OCI-M2 (cell line): ENCODE measurements around the gene TARS1.
"Not testable (repeated sequence)": the region's sequence is repeated elsewhere in the genome, so short reads cannot be mapped to it uniquely, and the experiment has no call there.

Source experiments
- DNase-seq: peaks from one replicate; lab custom pipeline; 2025; ENCODE audit not compliant: unreplicated experiment; lab: John Stamatoyannopoulos, UW

TARS1 gene

DNA sequence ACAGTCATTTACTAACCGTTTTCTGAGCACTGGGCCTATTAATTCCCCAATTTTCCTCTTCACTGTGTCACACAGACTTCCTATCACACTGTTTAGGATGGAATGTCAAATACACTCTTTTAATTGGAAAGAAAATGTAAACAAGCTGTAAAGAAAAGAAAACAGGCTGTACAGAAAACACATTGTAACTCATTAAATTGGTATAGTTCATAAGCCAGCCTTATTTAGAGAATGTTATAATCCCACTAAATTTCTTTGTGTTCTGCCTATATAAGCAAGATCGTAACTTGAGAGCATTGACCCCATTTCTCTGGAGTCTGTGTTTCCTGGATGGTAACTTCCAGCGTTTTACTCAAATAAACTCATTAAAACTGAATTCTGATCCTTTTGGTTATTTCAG is 46.5 kb downstream of the TARS1 start:
- no peak for DNase-seq

DNA sequence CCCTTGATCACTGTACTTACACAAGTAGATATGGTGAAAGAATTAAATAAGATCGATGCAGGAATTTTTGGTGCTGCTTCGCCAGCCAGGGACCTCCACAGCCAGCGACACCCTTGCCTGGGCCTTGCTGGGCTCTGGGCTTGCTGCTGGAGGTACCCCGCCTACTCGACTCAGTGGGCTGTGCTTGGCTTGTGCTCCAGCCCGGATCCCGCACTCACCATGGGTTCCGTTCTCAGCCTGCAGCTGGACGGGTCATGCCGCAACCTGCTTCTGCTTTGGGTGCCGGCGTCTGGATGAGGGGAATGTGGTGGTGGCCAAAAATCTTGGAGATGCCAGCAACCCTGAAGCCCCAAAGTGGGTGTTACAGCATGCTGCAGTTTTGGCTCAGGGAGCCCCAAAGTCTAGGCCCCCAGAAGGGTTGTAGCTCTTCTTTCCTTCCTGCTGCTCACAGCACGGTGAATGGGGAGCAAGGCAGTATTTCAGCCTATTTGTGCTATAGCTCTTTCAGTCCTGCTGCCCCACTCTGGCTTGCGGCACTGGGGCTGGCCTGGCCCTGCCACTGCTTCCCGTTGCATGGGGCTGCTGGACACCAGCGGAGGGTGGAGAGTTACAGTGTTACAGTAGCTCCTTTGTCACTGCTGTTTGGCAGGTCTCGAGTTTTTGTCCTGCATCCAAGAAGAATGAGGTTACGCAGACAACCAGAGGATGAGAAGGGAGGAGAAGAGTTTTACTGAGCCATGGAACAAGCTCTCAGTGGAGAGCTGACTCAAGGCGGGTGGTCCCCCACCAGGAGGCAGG is 48.0 kb downstream of the TARS1 start:
- DNase-seq: no peak

GRCh38 chr5:33489481-33490067 is 48.8 kb downstream of the TARS1 start:
- no peak for DNase-seq

DNA sequence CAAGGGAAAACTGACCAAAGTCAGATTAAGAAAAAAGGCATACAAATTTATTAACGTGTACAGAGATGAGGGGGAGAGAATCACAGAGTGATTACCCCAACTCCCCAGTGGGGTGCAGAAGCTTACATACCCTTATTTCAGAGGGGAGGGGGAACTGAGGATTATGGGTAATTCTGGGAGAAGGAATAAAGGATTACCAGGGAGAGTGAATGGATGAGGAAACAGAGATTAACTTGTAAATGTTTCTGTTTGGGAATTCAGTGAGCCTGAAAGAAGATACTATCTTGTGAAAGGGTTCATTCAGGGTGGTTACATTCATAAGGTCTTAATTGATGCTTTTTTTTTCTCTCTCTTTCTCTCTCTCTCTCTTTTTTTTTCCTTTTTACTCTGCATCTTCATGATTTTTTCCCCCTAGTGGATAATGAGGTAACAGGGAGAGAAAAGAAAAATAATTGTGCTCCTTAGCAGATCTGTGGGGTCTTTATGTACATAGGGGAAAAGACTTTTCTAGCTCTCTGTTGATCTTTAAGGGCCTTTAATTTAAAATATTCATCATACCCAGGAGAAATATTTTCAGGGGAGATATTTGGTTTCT is 49.4 kb downstream of the TARS1 start:
- DNase-seq: no peak

DNA sequence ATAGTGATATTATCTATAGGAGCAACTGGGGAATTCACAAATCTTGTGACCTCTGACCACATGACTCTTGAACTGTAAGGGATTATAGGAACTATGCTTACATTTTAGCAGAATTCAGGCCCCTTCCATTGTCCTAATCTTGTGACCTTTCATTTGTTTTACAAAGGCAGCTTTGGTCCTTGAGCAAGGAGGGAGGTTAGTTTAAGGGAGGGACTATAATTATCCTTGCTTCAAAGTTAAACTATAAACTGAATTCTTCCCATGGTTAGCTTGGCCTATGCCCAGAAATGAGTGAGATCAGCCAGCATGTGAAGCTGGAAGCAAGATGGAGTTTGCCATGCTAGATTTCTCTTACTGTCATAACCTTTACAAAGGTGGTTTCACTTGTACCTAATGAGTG is 51.2 kb downstream of the TARS1 start:
- no peak for DNase-seq

GRCh38 chr5:33494466-33494865 is 53.7 kb downstream of the TARS1 start:
- DNase-seq: no peak

- no peak for DNase-seq
Observed at GRCh38 chr5:33501260-33501659, 60.5 kb downstream of the TARS1 start.

- DNase-seq: no peak
Observed at GRCh38 chr5:33501899-33502298, 61.1 kb downstream of the TARS1 start.

GRCh38 chr5:33504570-33504969 is 63.8 kb downstream of the TARS1 start:
- no peak for DNase-seq

- no peak for DNase-seq
Observed at GRCh38 chr5:33507426-33507825, 66.7 kb downstream of the TARS1 start.

DNA sequence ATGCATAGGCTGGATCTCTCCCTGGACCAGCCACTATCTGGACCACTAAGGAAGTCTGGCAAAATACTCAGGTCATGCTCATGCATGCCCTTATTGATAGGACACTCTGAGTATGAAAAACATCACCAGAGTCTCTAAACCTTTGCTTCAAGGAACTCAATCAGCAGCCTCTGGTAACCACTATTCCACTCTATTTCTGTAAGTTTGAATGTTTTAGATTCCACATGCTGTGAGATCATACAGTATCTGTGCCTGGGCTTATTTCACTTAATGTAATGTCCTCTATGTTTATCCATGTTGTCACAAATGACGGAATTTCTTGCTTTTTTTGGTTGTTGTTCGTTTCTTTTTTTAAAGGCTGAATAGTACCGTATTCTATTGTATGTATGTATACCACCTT is 68.3 kb downstream of the TARS1 start:
- no peak for DNase-seq

- no peak for DNase-seq
Observed at GRCh38 chr5:33513462-33514185, 72.9 kb downstream of the TARS1 start.

GRCh38 chr5:33515366-33515765 is 74.6 kb downstream of the TARS1 start:
- not testable (repeated sequence) for DNase-seq

- DNase-seq: no peak
Observed at GRCh38 chr5:33516421-33516820, 75.7 kb downstream of the TARS1 start.
